IPS-18c (cell line): ENCODE data around the gene TRPM8.

ENCODE experiments used
- H3K4me3 ChIP-seq: 2 replicates; pipeline ENCODE4 v1.7.0; 2013; ENCODE audit warnings: low read depth, mild to moderate bottlenecking, low read length, moderate library complexity; ENCODE audit not compliant: insufficient read depth
- H3K9me3 ChIP-seq: one replicate; pipeline ENCODE4 v1.6.1; 2013; ENCODE audit warnings: mild to moderate bottlenecking, low read length, moderate library complexity; ENCODE audit not compliant: control insufficient read depth, insufficient read depth

The TRPM8 gene

GRCh38 chr2:233982421-233983121 is 65.4 kb downstream of the TRPM8 start:
- Histone ChIP-seq H3K9me3 (no peaks in the 10 kb centered on the region), H3K4me3 (no peak overlapping the region)

- H3K4me3 ChIP-seq = no peak overlapping the region
- no peaks in the 10 kb centered on the region for H3K9me3 ChIP-seq
Measured at GRCh38 chr2:233983445-233983844, 66.3 kb downstream of the TRPM8 start.

DNA sequence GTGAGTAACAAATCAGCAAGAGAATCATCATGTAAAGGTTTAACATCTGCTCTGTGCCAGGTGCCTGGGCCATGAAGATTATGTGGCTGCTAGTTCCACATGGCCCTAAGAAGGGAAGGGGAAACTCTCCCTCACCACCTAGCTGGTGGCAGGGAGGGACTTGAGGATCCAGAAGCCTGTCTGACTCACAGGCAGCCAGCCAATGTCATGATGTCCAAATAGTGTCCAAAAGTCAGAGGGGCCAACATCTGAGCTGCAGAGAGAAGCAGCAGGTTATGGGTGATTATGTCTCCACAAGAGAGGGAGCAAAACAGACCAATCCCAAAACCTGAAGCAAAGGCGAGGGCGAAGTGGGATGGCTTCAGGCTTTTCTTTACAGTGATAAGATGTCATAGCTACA is 71.4 kb downstream of the TRPM8 start:
- peaks cover 6% of the 10 kb centered on the region for H3K9me3 ChIP-seq

DNA sequence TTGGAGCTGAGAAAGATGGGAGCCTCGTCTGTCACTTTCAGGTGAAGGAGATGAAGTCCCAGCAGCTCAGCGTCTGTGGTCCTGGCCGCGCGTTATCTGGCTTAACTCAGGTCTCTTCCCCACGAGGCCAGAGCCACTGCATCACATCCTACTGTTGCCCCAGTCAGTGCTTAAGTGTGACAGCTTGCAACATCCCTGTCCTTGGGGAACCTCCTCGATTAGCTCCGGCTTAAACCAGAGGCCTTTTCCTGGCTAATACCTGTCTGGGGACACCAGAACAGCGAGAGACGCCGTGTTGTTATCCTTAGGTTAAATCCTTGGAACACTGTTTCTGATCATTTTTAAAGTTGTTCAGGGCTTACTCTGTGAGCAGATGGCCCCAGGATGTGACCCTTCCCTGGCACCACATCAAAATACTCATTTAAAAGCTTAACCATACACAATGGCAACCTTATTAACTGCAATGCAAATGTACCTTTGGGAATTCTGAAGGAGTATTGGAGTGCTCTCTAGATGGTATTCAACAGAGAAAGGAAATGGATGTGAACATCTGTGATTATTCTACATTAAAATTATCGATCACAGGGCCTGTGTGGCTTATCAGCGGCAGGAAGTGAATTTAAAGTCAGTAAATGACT is 72.2 kb downstream of the TRPM8 start:
- peaks cover 6% of the 10 kb centered on the region for H3K9me3 ChIP-seq

More for the DNA sequence above, 71.4 kb downstream of the TRPM8 start:
- no peak overlapping the region for H3K4me3 ChIP-seq

GRCh38 chr2:233990261-233990798 is 73.2 kb downstream of the TRPM8 start:
- H3K4me3 ChIP-seq = no peak overlapping the region

More for the DNA sequence above, 72.2 kb downstream of the TRPM8 start:
- no peak overlapping the region for H3K4me3 ChIP-seq

DNA sequence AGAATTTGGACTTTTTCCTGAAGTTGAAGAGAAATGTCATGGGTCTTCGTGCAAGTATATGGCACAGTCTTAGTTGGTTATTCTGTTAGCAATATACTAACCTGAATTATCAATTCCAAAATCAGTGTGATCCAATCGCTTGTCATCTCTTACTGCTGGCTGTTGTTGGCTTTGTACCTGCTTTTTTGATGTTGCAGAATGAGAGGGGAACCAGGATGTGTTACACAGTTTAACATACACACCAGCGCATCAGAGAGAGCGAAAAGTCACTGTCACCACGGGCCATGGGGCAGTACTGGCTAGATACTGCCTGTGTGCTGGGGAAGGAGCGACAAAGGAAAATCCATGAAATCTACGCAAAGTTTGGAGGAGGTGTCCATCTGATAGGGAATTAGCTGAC is 74.0 kb downstream of the TRPM8 start:
- H3K9me3 ChIP-seq = peaks cover 6% of the 10 kb centered on the region
- no peak overlapping the region for H3K4me3 ChIP-seq

More at GRCh38 chr2:233990261-233990798, 73.2 kb downstream of the TRPM8 start:
- H3K9me3 ChIP-seq = peaks cover 6% of the 10 kb centered on the region

DNA sequence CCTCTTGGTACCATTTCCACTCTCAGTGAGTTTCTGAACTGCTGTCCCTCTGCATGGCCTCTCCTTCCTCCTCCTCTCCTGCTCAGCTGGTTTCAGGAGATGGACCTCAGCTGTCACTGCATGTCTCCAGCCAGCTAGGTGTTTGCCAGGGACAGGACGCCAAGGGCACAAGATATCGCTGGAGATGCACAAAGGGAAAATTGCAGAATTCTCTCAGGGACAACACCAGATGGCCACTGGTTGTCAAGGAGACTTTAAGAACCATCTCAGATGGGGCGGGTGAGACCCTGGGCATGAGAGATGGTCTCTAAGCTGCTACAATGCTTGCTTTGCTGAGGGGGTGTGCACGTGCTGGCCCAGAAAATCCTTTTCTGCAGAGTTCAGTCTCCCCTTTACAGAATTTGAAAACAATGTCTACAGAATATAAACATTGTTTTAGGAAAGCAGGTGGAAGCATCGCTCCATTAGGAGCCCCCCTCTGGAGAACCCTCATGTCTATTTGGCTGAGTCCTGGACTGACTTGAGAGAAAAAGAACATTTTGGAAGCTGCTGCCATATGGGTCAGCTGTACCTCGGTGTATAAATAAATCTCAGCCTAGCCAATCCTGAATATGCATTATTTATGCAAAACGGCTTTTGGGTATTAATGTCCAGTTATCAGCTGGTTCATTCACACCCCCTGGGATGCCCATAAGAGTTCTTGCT is 75.5 kb downstream of the TRPM8 start:
- Histone ChIP-seq H3K4me3 (no peak overlapping the region), H3K9me3 (peaks cover 6% of the 10 kb centered on the region)

- H3K9me3 ChIP-seq = peaks cover 6% of the 10 kb centered on the region
- H3K4me3 ChIP-seq = no peak overlapping the region
Measured at GRCh38 chr2:233993461-233993860, 76.3 kb downstream of the TRPM8 start.

DNA sequence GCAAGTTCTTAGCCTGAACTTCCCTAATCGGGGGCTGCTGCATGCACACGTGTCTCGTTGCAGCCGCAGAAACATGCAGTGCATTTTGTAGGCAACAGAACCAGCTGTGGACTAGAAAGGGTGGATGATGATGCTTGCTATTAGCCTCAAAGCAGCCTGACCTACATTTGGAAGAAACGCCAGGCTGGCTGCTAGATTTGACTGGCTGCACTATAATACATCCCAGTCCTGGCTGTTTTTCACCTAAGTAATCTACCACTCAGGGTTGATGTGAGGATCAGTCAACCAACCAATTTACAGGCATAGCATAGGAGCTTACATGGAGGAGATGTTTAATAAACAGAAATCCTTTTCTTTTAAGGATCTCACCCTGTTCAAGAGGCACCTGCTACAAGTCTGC is 77.0 kb downstream of the TRPM8 start:
- Histone ChIP-seq H3K4me3 (no peak overlapping the region), H3K9me3 (peaks cover 6% of the 10 kb centered on the region)

GRCh38 chr2:233996000-233996399 is 78.8 kb downstream of the TRPM8 start:
- H3K4me3 ChIP-seq = no peak overlapping the region
- peaks cover 6% of the 10 kb centered on the region for H3K9me3 ChIP-seq

- H3K4me3 ChIP-seq = no peak overlapping the region
- peaks cover 6% of the 10 kb centered on the region for H3K9me3 ChIP-seq
Measured at GRCh38 chr2:233996461-233996860, 79.3 kb downstream of the TRPM8 start.

- Histone ChIP-seq H3K4me3 (no peak overlapping the region), H3K9me3 (peaks cover 6% of the 10 kb centered on the region)
Measured at GRCh38 chr2:233997707-233998106, 80.5 kb downstream of the TRPM8 start.

DNA sequence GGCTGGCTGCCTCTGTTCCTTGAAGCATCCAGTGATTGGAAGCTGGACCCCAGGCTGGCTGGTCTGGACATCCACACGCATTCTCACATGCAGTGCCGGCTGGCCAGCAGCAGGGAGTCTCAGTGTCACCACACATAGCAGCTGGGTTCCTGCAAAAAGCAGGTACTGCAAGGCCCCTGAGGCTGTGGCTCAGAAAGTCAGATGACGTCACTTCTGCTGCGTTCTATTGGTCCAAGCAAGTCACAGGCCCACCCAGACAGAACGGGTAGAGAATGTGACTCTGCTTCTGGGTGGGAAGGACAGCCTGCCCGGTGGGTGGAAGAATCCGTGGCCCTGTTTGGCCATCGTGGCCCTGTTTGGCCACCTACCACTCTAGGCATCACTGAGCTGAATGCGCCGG is 82.0 kb downstream of the TRPM8 start:
- no peak overlapping the region for H3K4me3 ChIP-seq

GRCh38 chr2:234001380-234002160 is 84.4 kb downstream of the TRPM8 start:
- H3K4me3 ChIP-seq = no peak overlapping the region
- no peaks in the 10 kb centered on the region for H3K9me3 ChIP-seq

More for the DNA sequence above, 82.0 kb downstream of the TRPM8 start:
- no peaks in the 10 kb centered on the region for H3K9me3 ChIP-seq

- Histone ChIP-seq H3K4me3 (no peak overlapping the region), H3K9me3 (no peaks in the 10 kb centered on the region)
Measured at GRCh38 chr2:234002281-234002680, 85.1 kb downstream of the TRPM8 start.

DNA sequence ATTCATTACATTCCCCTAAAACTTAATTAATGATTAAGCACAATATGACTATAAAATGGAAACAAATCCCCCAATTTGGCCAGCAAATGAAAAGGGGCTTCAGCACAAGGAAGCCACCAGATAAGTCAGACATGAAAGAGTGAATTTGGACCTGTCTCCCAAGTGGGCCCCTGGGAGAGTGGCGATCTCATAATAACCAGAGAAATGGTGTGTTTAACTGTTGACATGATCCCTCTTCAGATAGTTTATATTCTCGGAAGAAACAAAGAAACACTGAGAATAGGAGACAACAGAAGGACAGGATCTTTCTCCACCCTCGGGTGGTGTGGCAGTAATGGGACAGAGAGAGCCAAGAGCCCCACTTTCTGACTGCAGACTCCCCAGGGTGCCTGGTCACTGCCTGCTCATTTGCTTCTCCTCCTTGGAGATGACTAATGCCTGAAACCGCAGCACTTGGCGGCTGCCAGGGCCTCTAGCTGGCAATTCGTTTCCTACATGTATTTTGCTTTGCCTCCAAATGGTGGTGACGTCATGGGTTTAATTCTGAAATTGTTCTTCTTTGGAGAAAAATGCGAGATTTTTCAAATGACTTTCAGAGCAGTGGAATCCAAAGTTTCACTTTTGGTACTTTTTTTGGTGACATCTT is 86.9 kb downstream of the TRPM8 start:
- H3K4me3 ChIP-seq = no peak overlapping the region

GRCh38 chr2:234005126-234005525 is 88.0 kb downstream of the TRPM8 start:
- Histone ChIP-seq H3K9me3 (no peaks in the 10 kb centered on the region), H3K4me3 (no peak overlapping the region)

More for the DNA sequence above, 86.9 kb downstream of the TRPM8 start:
- no peaks in the 10 kb centered on the region for H3K9me3 ChIP-seq
